ENCODE results near the gene CCDC89.
"Not testable (repeated sequence)": the region's sequence is repeated elsewhere in the genome, so short reads cannot be mapped to it uniquely, and the experiment has no call there.

The CCDC89 gene

DNA sequence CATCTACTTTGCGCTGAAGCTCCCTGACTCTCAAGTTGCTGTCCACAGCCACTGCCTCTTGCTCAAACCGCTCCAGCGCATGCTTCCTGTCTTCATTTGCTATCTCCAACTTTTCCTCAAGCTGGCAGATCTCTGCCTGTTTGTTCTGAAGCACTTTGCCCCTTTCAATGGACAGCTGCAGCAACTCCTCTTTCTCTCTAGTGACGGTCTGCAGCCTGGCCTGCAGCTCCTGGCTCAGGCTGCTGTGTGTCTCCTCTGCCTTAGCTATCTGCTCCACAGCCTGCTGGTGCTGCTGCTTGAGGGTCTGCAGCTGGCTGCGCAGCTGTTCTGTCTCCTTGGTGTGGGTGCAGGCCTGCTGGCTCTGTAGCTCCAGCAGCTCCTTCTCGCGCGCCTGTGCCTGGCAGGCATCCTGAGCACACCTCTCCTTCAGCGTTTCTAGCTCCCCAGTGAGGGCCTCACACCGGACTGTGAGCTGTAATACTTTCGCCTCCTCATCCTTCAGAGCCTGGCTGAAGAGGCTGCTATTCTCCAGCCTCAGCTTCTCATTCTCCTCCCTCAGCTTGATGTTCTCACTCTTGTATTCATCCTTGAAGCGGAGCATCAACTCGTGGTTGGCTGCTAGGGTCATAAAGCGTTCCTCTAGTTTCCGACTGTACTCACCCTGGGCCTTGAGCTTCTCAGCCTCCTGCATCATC, 723 bp downstream of the CCDC89 start:
- DNase-seq: no peak

DNA sequence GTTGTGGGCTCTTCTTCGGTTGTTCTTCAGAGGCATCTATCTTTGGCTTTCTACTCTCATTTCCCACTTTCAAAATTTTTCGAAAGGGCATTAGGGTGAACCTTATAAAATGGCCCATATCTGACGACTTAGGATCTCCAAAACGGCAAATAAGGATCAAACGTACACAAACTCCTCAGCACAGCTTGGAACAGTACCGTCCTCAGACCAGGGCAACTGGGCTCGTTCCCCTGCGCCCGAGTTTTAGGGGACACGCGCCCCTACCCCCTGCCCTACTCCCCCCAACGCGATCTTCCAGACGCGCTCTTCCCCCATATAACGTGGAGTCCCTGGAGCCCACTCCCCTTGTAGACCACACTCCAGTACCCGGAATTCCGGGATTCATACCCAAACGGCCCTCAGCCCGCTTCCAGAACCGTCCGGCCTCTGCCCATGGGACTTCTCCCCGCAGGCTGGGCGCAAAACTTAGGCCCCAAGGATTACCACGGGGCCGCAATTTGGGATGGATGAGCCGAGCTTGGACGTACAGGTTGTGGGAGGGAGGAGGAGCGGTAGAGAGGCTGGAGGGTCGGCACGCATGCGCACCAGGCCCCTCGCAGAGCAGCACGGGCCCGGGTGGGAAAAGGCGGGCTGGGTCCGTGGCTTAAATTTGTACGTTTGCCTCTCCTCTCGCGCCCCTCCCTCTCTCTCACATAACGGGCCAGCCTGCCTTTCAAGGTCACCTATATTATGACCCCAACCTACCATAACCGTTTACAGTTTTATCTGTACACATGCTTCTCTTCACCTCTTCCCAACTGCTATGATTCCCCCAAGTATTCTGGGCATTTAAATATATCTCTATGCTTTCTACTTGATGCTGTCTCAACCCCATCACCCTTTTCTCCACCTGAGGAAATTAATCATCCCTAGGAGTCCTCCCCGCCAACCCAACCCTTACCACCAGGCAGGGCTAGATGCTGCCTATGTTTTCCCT, 3.4 kb downstream of the CCDC89 start:
- no peak for DNase-seq

DNA sequence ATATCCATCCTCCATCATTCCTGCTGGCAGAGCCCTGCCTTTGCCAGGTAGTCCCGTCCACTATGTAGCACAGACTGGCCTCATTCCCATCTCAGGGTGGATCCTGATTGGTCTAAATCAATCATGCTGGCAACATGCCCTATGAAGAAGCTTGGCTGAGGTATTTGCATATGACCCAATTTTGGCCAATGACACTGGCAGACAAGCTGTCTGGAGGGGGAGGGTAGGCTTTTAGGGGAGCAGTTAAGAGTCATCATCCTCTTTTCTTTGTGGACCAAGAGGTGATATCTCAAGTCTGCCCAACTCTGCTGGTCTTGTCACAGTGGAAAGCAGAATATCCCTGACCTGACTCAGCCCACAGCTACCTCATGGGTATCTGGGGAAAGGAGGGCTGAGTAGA, 5.1 kb downstream of the CCDC89 start:
- DNase-seq: no peak

DNA sequence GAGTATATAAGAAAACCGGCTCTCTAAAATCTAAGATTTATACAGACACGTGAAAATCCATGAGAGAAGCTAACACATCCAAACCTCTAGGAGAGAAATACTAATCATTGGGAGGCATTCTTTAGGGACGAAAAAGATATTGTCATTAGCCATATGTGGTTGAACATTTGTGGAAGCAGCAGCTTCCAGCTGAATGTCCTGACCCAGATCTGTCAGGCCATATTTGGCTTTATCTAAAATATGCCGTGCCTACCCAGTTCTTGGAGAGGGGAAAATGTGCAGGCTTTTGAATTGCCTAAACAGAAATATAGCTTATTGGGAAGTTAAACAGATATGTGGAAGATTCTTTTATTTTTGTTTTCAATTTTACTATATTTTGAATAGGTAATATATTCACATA, 6.4 kb downstream of the CCDC89 start:
- DNase-seq: no peak

DNA sequence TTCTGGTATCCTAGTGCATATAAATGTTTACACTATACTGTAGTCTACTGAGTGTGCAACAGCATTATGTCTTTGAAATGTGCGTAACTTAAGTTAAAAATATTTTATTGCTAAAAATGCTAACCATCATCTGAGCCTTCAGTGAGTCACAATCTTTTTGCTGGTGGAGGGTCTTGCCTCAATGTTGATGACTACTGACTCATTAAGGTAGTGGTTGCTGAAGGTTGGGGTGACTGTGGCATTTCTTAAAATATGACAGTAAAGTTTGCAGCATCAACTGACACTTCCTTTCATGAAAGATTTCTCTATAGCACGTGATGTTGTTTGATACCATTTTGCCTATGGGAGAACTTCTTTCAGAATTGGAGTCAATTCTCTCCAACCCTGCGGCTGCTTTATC, 12.6 kb downstream of the CCDC89 start:
- no peak for DNase-seq

DNA sequence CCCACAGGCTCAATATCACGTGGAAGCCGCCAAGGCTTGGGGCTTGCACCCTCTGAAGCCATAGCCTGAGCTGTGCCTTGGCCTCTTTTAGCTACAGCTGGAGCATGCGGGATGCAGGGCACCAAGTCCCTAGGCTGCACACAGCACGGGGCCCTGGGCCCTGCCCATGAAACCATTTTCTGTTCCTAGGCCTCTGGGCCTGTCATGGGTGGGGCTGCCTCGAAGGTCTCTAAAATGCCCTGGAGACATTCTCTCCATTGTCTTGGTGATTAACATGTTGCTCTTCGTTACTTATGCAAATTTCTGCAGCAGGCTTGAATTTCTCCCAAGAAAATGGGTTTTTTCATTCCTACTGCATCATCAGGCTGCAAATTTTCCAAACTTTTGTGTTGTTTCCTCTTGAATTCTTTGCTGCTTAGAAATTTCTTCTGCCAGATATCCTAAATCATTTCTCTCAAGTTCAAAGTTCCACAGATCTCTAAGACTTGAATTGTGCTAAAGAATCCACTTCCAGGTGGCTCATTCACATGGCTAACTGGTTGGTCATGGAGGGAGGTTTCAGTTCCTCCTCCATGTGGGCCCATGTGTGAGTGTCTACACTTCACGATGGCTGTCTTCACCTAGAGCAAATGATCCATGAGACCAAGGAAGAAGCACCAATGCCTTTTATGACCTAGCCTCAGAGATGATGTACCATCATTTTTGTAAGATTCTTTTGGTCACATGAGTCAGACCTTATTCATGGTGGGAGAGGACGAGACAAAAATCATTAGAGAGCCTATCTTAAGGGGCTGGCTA, 13.7 kb downstream of the CCDC89 start:
- no peak for DNase-seq

DNA sequence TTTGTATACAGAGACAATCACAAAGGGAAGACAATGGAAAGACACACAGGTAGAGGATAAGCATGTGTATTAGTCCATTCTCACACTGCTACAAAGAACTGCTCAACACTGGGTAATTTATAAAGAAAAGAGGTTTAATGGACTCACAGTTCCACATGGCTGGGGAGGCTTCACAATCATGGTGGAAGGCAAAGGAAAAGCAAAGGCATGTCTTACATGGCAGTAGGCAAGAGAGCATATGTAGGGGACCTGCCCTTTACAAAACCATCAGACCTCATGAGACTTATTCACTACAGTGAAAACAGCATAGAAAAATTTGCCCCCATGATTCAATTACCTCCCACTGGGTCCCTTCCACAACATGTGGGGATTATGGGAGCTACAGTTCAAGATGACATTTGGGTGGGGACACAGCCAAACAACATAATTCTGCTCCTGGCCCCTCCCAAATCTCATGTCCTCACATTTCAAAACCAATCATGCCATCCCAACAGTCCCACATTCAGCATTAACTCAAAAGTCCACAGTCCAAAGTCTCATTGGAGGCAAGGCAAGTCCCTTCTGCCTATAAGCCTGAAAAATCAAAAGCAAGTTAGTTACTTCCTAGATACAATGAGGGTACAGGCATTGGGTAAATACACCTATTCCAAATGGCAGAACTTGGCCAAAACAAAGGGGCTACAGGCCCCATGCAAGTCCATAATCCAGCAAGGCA, 14.9 kb downstream of the CCDC89 start:
- DNase-seq: not testable (repeated sequence)

DNA sequence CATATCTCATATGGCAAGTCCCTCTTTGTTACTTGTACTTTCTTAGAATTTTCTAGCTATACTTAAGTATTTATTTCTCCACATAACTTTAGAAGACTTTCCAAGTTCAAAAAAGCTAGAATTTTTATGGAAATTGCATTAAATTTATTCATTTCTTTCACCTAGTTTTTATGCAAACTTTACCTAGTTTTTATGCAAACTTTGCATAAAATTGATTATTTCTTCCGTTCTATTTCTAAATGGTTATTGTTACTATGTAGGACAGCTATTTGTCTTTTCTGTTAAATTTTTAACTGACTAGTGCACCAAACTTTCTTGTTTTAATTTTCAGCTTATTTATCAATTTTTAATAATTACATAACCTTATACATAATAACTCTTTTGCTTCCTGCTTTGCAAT, 17.8 kb downstream of the CCDC89 start:
- no peak for DNase-seq

DNA sequence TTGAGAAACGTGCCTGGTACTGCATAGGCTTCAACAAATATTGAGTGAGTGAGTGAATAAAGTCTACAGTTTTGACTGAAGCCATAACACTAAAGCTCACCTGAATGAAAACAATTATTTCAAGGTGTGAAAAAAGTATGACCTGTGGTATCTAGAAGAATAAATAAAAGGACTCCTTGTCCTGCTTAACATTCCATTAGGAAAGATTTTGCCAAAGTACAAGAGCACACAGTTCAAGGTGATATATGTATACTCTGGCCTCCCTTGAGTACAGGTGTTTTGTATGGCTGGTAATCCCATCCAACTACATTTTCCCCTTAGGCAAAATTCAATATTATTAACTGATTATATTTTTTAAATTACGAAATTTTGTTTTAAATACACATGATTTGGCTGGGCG, 19.3 kb downstream of the CCDC89 start:
- no peak for DNase-seq

DNA sequence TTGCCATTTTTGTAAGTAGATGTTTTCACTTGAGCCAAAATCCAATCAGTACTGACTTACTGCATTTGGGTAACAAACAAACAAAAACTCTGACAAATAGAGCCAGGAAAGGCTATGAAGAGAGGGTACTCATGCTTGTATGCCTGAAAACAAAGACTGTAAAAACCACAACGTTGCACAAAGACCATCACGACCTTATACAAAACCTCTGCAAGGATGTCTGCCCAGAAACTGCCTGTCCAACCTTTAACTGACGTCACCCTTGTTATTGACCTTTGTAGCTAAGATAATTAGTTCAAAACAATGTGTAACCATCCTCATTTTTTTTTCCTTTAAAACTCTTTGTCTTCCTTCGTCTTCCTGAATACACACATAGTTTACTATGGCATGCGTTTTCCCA, 20.3 kb downstream of the CCDC89 start:
- no peak for DNase-seq

DNA sequence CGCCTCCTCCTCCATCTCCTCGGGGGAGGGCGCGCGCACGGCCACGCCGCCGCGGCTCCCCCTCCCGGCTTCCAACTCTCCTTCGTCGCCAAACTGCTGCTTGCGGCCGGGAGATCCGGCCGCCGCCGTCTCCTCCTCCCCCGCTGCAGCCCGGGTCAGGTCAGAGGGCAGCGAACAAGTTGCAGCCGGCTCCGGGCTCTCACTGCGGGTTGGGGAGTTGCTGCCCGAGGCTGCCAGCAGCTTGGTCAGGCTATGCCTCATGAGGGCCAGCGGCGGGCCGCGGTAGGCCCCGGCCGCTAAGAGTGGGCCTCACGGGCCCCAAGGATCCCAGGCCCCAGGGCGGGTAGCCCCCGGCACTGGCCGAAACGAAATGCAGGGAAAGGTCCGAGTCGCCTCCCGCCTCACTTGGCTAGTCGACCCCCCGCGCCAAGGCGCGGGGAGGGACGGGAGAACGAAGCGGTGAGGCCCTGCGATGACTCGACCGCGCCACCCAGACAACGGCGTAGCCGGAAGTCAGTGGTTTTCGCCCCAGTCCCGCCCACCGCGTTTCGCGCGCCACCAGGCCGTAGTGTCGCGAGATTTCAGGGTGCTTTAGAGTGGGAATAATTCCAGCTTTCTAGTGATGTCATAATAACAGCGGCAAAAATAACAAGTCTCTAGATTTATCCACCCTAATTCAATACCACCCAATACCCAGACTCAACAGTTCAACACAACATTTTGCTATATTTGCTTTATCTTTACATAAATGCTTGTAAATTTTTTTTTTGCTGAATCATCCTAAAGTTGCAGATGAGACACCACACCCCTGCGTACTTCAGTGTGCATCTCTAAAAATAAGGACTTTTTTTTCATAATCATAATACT, 21.1 kb downstream of the CCDC89 start, which contains the start of gene CREBZF:
CREBZF (minus strand) TSS at position 515 of the 867 bp plus-strand sequence; CDS start at position 261, 254 bp downstream.
- peak; percentile 100 for DNase-seq

DNA sequence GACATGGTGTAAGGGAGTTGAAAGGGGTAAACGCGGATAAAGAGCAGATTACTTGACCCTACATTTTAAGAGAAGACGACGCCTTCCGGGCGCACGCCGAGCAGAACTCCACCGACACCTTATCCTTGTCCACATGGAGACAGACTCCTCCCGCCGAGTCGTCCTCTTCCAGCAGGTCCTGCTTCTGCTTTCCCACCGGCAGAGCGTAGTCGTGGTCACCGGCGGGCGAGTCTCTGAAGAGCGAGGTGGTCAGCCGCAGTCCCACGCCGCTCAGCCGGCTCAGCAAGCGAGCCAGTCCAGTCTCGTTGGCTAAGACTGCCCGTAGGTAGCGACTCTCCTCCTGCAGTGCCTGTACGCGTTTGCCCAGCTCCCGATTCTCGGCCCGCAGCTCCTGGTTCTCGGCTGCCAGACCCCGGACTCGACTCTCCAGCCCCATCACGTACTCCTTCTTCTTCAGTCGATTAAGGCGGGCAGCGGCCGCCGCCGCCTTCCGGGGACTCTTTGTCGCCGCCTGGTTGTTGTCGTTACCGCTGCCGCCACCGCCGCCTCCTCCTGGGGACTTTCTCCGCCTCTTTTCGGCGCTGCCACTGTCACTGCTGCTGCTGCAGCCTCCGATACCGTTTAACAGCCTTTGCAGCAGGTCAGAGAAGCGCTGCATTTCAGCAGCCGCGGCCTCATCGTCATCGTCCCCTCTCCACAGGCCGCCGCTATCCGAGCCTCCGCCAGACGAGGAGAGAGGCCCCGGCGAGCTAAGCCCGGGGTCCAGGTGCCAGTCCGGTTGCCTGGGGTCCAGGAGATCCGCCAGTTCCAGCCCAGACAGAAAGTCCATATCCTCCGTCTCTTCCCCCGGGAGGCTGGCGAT, 22.0 kb downstream of the CCDC89 start:
- peak; percentile 98 for DNase-seq

DNA sequence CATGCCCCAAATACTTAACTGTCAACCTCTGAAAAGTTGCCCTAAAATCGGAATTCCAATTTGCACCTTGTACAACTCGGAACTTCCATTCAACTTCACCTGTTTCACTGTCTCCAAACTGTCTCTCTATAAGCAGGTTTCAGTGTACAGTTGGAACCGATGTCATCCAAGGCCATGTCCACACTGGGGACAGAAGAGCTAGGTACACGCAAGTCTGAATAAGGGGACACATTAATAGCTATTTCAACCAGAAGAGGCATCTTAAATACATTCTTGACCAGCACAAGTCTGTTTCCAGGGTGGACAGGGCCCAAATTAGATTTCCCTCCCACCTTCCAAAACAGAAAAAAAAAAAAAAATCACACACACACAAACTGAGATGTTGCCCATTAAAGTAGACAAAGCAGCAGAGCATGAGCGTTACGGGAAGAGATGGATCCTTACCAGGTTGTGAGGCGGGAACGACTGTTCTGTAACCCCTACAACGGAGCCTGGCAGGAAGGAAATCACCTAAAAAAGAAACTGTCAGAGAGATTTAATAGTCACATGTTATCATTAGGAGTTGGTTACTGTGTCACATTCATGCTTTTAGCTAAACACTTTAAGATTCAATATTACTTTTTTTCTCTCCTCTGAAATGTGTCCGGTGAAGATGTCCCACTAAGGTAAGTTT, 22.8 kb downstream of the CCDC89 start:
- DNase-seq: peak; percentile 86

DNA sequence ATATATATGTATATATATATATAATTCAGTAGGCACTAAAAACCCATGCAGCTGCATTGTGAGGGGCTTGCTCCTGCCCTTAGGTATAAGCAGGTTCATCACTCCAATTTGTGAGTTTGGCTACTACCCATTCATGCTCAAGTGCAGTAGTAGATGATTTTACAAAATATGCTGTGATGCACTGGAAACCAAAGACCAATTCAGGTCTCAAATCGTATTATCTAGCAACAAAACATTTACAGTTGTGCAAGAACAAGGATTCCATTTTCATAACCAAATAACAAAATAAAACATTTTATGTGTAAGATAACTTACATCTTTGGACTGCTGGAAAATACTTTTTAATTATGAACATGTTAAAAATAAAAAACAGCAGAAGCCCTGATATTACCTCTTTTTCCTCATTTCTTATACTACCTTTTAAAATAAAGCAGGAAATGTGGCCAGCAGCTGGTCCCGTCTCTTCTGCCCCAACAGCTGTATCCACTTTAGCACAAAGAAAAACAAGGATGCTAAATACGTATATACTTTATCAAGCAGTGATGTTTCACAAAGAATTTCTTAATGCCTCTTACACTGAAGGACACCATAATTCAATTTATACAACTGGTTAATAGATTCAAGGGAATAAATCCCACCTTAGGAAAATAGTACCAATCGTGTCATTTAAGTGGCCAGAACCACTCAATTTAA, 23.9 kb downstream of the CCDC89 start:
- peak; percentile 70 for DNase-seq

DNA sequence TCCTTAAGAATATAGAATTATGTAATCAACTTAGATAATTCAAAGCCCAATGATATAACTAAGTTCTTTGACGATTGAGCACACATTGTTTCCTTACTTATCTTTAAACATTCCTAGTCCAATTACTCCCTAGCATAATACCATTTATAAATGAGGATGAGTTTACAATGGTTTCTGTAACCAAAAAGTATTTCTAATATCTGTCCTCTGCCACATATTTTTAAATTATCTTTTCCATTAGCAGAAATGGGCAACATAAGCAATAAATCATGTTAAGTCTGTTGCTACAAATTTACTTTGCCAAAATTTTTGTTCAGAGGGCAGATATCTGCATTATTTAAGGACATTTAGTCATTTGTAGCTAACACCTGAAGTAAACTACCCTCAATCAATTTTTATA, 27.8 kb downstream of the CCDC89 start:
- no peak for DNase-seq

DNA sequence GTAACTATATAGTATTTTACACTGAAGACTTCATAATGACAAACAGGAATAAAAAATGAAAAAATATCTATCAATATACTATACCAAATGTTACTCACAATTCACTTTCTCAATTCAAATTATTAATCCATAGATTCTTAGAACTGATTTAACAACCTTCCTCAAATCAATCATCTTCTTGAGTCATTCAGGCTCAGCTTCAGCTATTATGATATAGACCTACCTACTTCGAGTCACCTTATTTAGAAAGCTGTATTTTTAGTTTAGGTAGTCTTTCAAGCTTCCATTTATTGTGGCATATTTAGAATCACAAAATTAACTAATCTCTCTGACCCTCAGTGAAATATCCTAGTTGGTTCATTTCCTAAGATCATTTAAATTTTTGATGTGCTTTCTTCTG, 29.2 kb downstream of the CCDC89 start:
- no peak for DNase-seq

DNA sequence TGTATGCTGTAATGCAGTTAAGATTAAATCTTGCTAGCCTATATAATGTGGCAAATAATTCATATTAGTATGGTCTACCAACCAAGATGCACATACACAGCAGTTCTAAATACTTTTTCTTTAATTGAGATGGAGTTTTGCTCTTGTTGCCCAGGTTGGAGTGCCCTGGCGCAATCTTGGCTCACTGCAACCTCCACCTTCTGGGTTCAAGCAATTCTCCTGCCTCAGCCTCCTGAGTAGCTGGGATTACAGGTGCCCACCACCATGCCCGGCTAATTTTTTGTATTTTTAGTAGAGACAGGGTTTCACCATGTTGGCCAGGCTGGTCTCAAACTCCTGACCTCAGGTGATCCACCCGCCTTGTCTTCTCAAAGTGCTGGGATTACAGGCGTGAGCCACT, 31.7 kb downstream of the CCDC89 start:
- not testable (repeated sequence) for DNase-seq

DNA sequence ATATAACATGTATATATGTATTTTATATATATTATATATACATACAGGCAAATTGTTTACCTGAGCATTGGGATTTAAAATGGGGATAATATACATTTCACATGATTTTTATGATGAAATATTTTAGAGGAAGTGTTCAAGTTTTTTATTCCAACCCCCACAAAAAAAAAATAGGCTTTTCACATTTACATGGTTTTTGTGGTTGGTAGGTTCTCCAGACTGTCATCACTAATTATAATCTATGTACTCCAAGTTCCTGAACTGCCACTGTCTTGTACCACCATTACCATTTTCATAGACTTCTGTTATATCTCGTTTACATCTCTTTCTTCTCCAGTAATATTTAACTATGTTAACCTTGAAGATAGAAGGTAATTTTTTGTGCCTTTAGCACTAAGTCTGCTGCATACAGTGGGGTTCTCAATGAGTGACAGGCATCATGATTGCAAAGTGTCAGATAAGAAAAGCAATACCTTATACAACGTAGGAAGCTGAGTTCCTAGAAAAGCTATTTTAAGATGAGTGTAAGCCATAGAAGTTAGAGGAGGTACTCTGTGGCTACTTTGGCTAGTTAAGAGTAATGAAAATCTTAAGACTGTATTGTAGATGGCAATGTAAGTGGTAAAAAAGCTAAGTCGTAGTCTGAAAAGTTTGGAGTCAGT, 33.1 kb downstream of the CCDC89 start:
- peak; percentile 95 for DNase-seq

DNA sequence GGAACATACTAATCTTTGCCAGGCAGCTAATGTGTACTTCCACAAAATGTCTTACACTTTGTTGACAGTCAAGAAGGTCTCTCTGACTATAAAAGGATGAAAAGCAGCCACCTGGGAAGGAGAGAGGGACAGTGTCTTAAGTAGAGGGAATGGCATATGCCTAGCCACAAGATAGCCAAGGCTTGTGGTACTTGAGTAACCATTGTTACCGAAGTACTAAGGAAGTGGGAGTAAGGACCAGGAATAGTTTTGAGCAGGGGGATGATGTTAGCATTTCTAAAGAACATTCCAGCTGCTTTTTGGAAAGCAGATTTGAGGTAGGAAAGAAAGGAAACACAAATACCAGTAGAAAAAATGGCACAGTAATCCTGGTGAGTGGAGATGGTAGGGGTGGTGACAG, 34.9 kb downstream of the CCDC89 start:
- no peak for DNase-seq
